Measurements from ENCODE around the gene PTGES2.

PTGES2 gene

DNA sequence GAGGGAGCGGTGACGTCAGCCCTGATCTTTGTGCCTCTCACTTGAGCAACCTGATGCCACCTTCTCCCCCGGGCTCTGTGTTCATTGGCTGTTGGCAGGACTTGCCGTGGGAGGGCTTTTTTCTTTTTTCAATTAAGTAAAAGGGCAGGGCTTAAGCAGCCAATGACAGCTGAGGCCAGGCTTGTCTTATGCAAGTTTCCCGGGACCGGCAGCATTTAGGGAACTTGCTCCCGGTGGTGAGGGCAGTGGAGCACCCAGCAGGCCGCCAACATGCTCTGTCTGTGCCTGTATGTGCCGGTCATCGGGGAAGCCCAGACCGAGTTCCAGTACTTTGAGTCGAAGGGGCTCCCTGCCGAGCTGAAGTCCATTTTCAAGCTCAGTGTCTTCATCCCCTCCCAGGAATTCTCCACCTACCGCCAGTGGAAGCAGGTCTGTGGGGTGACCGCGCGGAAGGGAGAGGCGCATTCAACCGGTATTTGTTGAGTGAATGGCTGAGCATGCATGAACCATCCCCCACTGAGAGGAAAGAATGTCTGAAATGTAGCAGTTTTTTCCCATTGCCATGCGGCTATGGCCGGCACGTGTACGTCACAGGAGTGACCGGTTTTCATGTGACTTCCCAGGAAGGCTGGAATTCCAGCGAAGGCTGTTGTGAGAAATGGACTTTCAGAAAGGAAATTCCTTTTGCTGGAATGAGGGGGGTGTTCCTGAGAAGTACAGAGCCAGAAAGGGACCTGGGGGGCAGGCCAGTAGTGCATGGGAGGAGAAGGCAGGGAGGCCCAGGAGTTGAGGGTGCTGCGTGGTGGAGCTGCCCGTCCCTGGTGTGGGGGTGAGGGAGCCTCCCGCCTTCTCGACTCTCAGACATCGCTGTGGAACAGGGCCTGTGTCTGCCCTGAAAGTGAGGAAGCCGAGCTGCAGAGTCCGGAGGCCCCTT lies 29.0 kb downstream of the PTGES2 start:
- Histone ChIP-seq H3K9ac (ENCODE audit: low read length in 5 of 5) (peak overlapping the region; percentile 82 to 98 (median 91)), H3K27ac (ENCODE audit: low read depth, low read length) (peak overlapping the region; percentile 99), H3K4me1 (ENCODE audit: control insufficient read depth in 5 of 5, insufficient read depth in 5 of 5, low read length in 5 of 5) (peaks cover 35 to 82% (median 72%) of the 10 kb centered on the region in 5 donors), H3K36me3 (ENCODE audit: control insufficient read depth in 5 of 5, insufficient read depth in 5 of 5, low read length in 5 of 5) (peaks cover 0 to 32% (median 23%) of the 10 kb centered on the region in 5 donors), H3K27me3 (ENCODE audit: control insufficient read depth in 5 of 5, insufficient read depth in 4 of 5, low read length in 5 of 5) (no peaks in the 10 kb centered on the region), H3K9me3 (ENCODE audit: control insufficient read depth in 5 of 5, low read length in 5 of 5) (no peaks in the 10 kb centered on the region), H3K4me3 (ENCODE audit: low read depth in 1 of 5, low read length in 5 of 5) (peak overlapping the region; percentile 73 to 95 (median 90))

GRCh38 chr9:128097543-128098296 lies 29.8 kb downstream of the PTGES2 start:
- Histone ChIP-seq H3K9me3 (ENCODE audit: control insufficient read depth in 5 of 5, low read length in 5 of 5) (no peaks in the 10 kb centered on the region), H3K9ac (ENCODE audit: low read length in 5 of 5) (peak overlapping the region; percentile 55 to 98 (median 91)), H3K27me3 (ENCODE audit: control insufficient read depth in 5 of 5, insufficient read depth in 4 of 5, low read length in 5 of 5) (no peaks in the 10 kb centered on the region), H3K4me1 (ENCODE audit: control insufficient read depth in 5 of 5, insufficient read depth in 5 of 5, low read length in 5 of 5) (peaks cover 42 to 82% (median 72%) of the 10 kb centered on the region in 5 donors), H3K4me3 (ENCODE audit: low read depth in 1 of 5, low read length in 5 of 5) (peak overlapping the region in 4 of 5 donors; percentile 83 to 95 (median 90)), H3K36me3 (ENCODE audit: control insufficient read depth in 5 of 5, insufficient read depth in 5 of 5, low read length in 5 of 5) (peaks cover 0 to 23% (median 15%) of the 10 kb centered on the region in 5 donors), H3K27ac (ENCODE audit: low read depth, low read length) (peak overlapping the region; percentile 99)

- Histone ChIP-seq H3K4me3 (ENCODE audit: low read depth in 1 of 5, low read length in 5 of 5) (peak overlapping the region in 1 of 5 donors; percentile 83), H3K9me3 (ENCODE audit: control insufficient read depth in 5 of 5, low read length in 5 of 5) (no peaks in the 10 kb centered on the region), H3K27ac (ENCODE audit: low read depth, low read length) (no peak overlapping the region), H3K27me3 (ENCODE audit: control insufficient read depth in 5 of 5, insufficient read depth in 4 of 5, low read length in 5 of 5) (no peaks in the 10 kb centered on the region), H3K4me1 (ENCODE audit: control insufficient read depth in 5 of 5, insufficient read depth in 5 of 5, low read length in 5 of 5) (peaks cover 45 to 82% (median 64%) of the 10 kb centered on the region in 5 donors), H3K9ac (ENCODE audit: low read length in 5 of 5) (peak overlapping the region in 2 of 5 donors; percentile 76 to 91), H3K36me3 (ENCODE audit: control insufficient read depth in 5 of 5, insufficient read depth in 5 of 5, low read length in 5 of 5) (peaks cover 0 to 15% (median 6%) of the 10 kb centered on the region in 5 donors)
Measured at GRCh38 chr9:128096616-128097536, 30.7 kb downstream of the PTGES2 start.

- Histone ChIP-seq H3K27me3 (ENCODE audit: control insufficient read depth in 5 of 5, insufficient read depth in 4 of 5, low read length in 5 of 5) (no peaks in the 10 kb centered on the region), H3K4me1 (ENCODE audit: control insufficient read depth in 5 of 5, insufficient read depth in 5 of 5, low read length in 5 of 5) (peaks cover 33 to 76% (median 54%) of the 10 kb centered on the region in 5 donors), H3K4me3 (ENCODE audit: low read depth in 1 of 5, low read length in 5 of 5) (peak overlapping the region in 2 of 5 donors; percentile 3 to 13)
Measured at GRCh38 chr9:128094950-128095544, 32.5 kb downstream of the PTGES2 start.

GRCh38 chr9:128094166-128094949 lies 33.2 kb downstream of the PTGES2 start:
- H3K36me3 ChIP-seq (ENCODE audit: control insufficient read depth in 5 of 5, insufficient read depth in 5 of 5, low read length in 5 of 5) = peaks cover 0 to 3% (median 0%) of the 10 kb centered on the region in 5 donors
- H3K4me3 ChIP-seq (ENCODE audit: low read depth in 1 of 5, low read length in 5 of 5) = peak overlapping the region in 3 of 5 donors; percentile 2 to 27 (median 13)
- peaks cover 31 to 69% (median 47%) of the 10 kb centered on the region in 5 donors for H3K4me1 ChIP-seq (ENCODE audit: control insufficient read depth in 5 of 5, insufficient read depth in 5 of 5, low read length in 5 of 5)
- peak overlapping the region; percentile 97 for H3K27ac ChIP-seq (ENCODE audit: low read depth, low read length)
- H3K27me3 ChIP-seq (ENCODE audit: control insufficient read depth in 5 of 5, insufficient read depth in 4 of 5, low read length in 5 of 5) = no peaks in the 10 kb centered on the region
- no peaks in the 10 kb centered on the region for H3K9me3 ChIP-seq (ENCODE audit: control insufficient read depth in 5 of 5, low read length in 5 of 5)
- H3K9ac ChIP-seq (ENCODE audit: low read length in 5 of 5) = peak overlapping the region; percentile 12 to 67 (median 47)

More at GRCh38 chr9:128094950-128095544, 32.5 kb downstream of the PTGES2 start:
- peak overlapping the region; percentile 97 for H3K27ac ChIP-seq (ENCODE audit: low read depth, low read length)
- no peaks in the 10 kb centered on the region for H3K9me3 ChIP-seq (ENCODE audit: control insufficient read depth in 5 of 5, low read length in 5 of 5)
- peak overlapping the region; percentile 12 to 67 (median 47) for H3K9ac ChIP-seq (ENCODE audit: low read length in 5 of 5)
- peaks cover 0 to 3% (median 0%) of the 10 kb centered on the region in 5 donors for H3K36me3 ChIP-seq (ENCODE audit: control insufficient read depth in 5 of 5, insufficient read depth in 5 of 5, low read length in 5 of 5)

DNA sequence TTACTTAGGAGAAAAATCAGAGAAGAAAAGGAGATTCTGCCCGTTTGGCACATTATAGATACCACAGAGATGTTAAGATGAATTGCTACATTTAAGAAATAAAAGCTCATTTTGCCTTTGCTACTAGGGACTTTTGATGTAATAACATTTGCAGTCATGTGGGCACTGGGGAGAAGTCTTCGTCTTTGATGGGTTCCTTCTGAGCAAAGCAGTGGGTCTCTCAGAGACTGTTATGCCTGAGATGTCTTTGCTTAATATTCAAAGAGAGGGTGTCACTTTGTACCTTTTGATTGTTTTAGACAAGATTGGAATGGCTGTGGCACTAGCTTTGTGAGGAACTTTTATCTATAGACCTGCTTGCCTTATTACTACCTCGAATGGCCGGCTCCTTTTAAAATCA lies 34.5 kb downstream of the PTGES2 start:
- no peaks in the 10 kb centered on the region for H3K27me3 ChIP-seq (ENCODE audit: control insufficient read depth in 5 of 5, insufficient read depth in 4 of 5, low read length in 5 of 5)
- peaks cover 0 to 3% (median 0%) of the 10 kb centered on the region in 5 donors for H3K36me3 ChIP-seq (ENCODE audit: control insufficient read depth in 5 of 5, insufficient read depth in 5 of 5, low read length in 5 of 5)
- H3K27ac ChIP-seq (ENCODE audit: low read depth, low read length) = peak overlapping the region; percentile 97
- H3K9ac ChIP-seq (ENCODE audit: low read length in 5 of 5) = no peak overlapping the region
- H3K4me1 ChIP-seq (ENCODE audit: control insufficient read depth in 5 of 5, insufficient read depth in 5 of 5, low read length in 5 of 5) = peaks cover 24 to 56% (median 43%) of the 10 kb centered on the region in 5 donors
- H3K9me3 ChIP-seq (ENCODE audit: control insufficient read depth in 5 of 5, low read length in 5 of 5) = no peaks in the 10 kb centered on the region
- H3K4me3 ChIP-seq (ENCODE audit: low read depth in 1 of 5, low read length in 5 of 5) = no peak overlapping the region

- no peak overlapping the region for H3K4me3 ChIP-seq (ENCODE audit: low read depth in 1 of 5, low read length in 5 of 5)
- peak overlapping the region; percentile 97 for H3K27ac ChIP-seq (ENCODE audit: low read depth, low read length)
- H3K4me1 ChIP-seq (ENCODE audit: control insufficient read depth in 5 of 5, insufficient read depth in 5 of 5, low read length in 5 of 5) = peaks cover 20 to 49% (median 37%) of the 10 kb centered on the region in 5 donors
- H3K9me3 ChIP-seq (ENCODE audit: control insufficient read depth in 5 of 5, low read length in 5 of 5) = no peaks in the 10 kb centered on the region
- H3K27me3 ChIP-seq (ENCODE audit: control insufficient read depth in 5 of 5, insufficient read depth in 4 of 5, low read length in 5 of 5) = no peaks in the 10 kb centered on the region
- peaks cover 0 to 3% (median 0%) of the 10 kb centered on the region in 5 donors for H3K36me3 ChIP-seq (ENCODE audit: control insufficient read depth in 5 of 5, insufficient read depth in 5 of 5, low read length in 5 of 5)
- H3K9ac ChIP-seq (ENCODE audit: low read length in 5 of 5) = no peak overlapping the region
Measured at GRCh38 chr9:128092199-128092977, 35.1 kb downstream of the PTGES2 start.

DNA sequence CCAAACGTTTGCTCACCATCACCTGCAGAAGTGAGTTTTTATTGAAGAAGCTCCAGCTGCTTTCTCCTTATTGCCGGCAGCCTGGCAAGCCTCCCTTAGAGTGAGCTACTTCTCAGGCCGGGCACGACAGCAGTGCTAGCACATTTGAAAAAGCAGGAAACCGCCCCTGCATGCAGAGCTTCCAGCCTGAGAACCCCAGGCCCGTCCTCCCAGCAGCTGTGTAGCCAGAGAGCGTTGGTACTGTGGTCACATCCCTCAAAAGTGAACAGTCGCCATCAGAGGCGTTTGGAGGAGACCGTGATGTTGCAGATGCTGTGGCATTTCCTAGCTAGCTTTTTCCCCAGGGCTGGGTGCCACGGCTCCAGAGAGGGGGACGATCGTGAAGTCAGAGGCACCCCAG lies 36.0 kb downstream of the PTGES2 start:
- Histone ChIP-seq H3K27me3 (ENCODE audit: control insufficient read depth in 5 of 5, insufficient read depth in 4 of 5, low read length in 5 of 5) (no peaks in the 10 kb centered on the region), H3K9ac (ENCODE audit: low read length in 5 of 5) (no peak overlapping the region)

More for the DNA sequence above, 36.0 kb downstream of the PTGES2 start:
- peak overlapping the region in 2 of 5 donors; percentile 22 to 36 for H3K4me3 ChIP-seq (ENCODE audit: low read depth in 1 of 5, low read length in 5 of 5)
- H3K4me1 ChIP-seq (ENCODE audit: control insufficient read depth in 5 of 5, insufficient read depth in 5 of 5, low read length in 5 of 5) = peaks cover 20 to 45% (median 34%) of the 10 kb centered on the region in 5 donors
- no peak overlapping the region for H3K27ac ChIP-seq (ENCODE audit: low read depth, low read length)
- peaks cover 0 to 3% (median 0%) of the 10 kb centered on the region in 5 donors for H3K36me3 ChIP-seq (ENCODE audit: control insufficient read depth in 5 of 5, insufficient read depth in 5 of 5, low read length in 5 of 5)
- no peaks in the 10 kb centered on the region for H3K9me3 ChIP-seq (ENCODE audit: control insufficient read depth in 5 of 5, low read length in 5 of 5)
